H1 (cell line): ENCODE measurements around the gene SHC1. TPM values are rescaled to one million over a fixed set of nuclear protein-coding genes. Genes with fewer than 3 reads are reported as not detected.

Source experiments
- ATF3 ChIP-seq: IDR thresholded peaks from 2 replicates; pipeline ENCODE4 v1.6.1; 2011; ENCODE audit warnings: low read depth, mild to moderate bottlenecking, low read length; ENCODE audit not compliant: insufficient read depth
- HDAC6 ChIP-seq: IDR thresholded peaks from one replicate; pipeline ENCODE4 v1.7.1; 2012; ENCODE audit warnings: low read depth, mild to moderate bottlenecking, inconsistent platforms, low read length, moderate library complexity
- RAD21 ChIP-seq, 2 experiments: IDR thresholded peaks in 1 of 2; conservative IDR thresholded peaks in 1 of 2; 2 replicates each; pipeline ENCODE4 v1.6.1; 2011; ENCODE audit warnings: low read depth in 2 of 2, low read length in 2 of 2, improper control_type of control experiment in 1 of 2, inconsistent platforms in 1 of 2, mild to moderate bottlenecking in 1 of 2, moderate library complexity in 1 of 2
- RBBP5 ChIP-seq: IDR thresholded peaks from 2 replicates; pipeline ENCODE4 v1.7.1; 2012; ENCODE audit warnings: low read depth, mild to moderate bottlenecking, inconsistent platforms, low read length, moderate library complexity, borderline replicate concordance
- SIN3A ChIP-seq, 2 experiments: IDR thresholded peaks in 1 of 2; conservative IDR thresholded peaks in 1 of 2; 2 replicates each; pipeline ENCODE4 v1.6.1; 2011 to 2012; ENCODE audit warnings: low read length in 2 of 2, improper control_type of control experiment in 1 of 2, low read depth in 1 of 2, mild to moderate bottlenecking in 1 of 2
- SUZ12 ChIP-seq: fragments of 200-600 bp; sonication (generic); IDR thresholded peaks from 2 replicates; pipeline ENCODE4 v1.6.1; 2012; ENCODE audit warnings: mild to moderate bottlenecking, inconsistent platforms, low read length, moderate library complexity, mixed read lengths
- TEAD4 ChIP-seq: IDR thresholded peaks from 2 replicates; pipeline ENCODE4 v1.6.1; 2012; ENCODE audit warnings: low read depth, low read length, inconsistent platforms, mixed read lengths
- polyA plus RNA-seq, 7 experiments: library from polyadenylated mRNA; depleted of rRNA in 3 of 7; stranded (reverse) in 5 of 7; unstranded in 2 of 7; fragments of >200 nt in 5 of 7; fragments of 200-250 nt in 2 of 7; gene quantifications; 1 replicate in 5 of 7; 2 replicates in 1 of 7; 4 replicates in 1 of 7; pipeline versions ENCODE4 v1.2.1 to v1.2.3, GENCODE V29; 2011 to 2013; ENCODE audit warnings: missing spikeins in 2 of 7, mixed read lengths in 2 of 7
- total RNA-seq: library from RNA; stranded (reverse); fragmentation: NEBNext Ultra II Directional; extraction: Animal tissue kit (Norgen Biotek cat#: 25700); gene quantifications from 2 replicates; pipeline ENCODE4 v1.2.1, GENCODE V29; 2021
- TF ChIP-seq, protein P1 (sequence below): fragments of 300-600 bp; sonication (generic); IDR thresholded peaks from 2 replicates; pipeline ENCODE4 v1.7.1; 2012; ENCODE audit warnings: low read length, moderate library complexity, mild to moderate bottlenecking, inconsistent platforms; ENCODE audit not compliant: insufficient replicate concordance

The SHC1 gene
- total and polyA plus RNA-seq, 2 of the 8 experiments (the other 6 are each of a cell fraction or from before 2014, with no cell fraction given), result 177 to 212 TPM

DNA sequence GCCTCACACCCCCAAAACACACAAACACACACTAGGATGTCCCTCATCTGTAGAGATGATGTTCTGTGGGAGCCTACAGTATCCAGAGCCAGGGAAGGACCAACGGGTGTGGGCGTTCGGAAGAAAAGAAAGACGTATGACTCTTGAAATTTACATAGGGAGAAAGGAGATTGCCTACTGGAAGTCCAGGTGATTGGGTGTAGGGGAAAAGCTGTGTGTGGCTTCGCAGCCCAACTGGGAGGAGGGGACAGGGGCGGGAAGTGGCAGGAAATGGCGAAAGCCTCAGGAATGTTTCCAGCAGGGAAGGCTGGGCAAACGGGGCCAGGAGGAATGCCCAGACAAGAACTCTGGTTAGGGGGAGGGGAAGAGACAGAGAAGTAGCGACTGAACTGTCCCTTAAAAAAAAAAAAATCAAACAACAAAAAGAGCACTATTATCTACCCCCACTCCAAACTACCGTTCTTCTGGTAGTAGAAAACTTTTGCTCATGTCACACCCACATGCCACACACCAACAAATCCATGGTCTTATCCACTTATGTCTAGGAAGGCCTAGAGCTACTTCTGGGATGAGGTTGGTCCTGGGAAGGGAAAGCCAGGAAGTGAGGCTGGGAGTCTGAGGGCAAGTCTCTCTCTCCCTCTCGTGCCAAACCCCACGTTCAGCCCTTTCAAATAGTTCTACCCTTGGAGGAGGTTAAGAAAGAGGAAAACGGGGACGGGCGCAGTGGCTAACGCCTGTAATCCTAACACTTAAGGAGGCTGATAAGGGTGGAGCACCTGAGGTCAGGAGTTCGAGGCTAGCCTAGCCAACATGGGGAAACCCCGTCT, 2.2 kb upstream of the SHC1 start (continued):
- TF ChIP-seq, protein P1, sequence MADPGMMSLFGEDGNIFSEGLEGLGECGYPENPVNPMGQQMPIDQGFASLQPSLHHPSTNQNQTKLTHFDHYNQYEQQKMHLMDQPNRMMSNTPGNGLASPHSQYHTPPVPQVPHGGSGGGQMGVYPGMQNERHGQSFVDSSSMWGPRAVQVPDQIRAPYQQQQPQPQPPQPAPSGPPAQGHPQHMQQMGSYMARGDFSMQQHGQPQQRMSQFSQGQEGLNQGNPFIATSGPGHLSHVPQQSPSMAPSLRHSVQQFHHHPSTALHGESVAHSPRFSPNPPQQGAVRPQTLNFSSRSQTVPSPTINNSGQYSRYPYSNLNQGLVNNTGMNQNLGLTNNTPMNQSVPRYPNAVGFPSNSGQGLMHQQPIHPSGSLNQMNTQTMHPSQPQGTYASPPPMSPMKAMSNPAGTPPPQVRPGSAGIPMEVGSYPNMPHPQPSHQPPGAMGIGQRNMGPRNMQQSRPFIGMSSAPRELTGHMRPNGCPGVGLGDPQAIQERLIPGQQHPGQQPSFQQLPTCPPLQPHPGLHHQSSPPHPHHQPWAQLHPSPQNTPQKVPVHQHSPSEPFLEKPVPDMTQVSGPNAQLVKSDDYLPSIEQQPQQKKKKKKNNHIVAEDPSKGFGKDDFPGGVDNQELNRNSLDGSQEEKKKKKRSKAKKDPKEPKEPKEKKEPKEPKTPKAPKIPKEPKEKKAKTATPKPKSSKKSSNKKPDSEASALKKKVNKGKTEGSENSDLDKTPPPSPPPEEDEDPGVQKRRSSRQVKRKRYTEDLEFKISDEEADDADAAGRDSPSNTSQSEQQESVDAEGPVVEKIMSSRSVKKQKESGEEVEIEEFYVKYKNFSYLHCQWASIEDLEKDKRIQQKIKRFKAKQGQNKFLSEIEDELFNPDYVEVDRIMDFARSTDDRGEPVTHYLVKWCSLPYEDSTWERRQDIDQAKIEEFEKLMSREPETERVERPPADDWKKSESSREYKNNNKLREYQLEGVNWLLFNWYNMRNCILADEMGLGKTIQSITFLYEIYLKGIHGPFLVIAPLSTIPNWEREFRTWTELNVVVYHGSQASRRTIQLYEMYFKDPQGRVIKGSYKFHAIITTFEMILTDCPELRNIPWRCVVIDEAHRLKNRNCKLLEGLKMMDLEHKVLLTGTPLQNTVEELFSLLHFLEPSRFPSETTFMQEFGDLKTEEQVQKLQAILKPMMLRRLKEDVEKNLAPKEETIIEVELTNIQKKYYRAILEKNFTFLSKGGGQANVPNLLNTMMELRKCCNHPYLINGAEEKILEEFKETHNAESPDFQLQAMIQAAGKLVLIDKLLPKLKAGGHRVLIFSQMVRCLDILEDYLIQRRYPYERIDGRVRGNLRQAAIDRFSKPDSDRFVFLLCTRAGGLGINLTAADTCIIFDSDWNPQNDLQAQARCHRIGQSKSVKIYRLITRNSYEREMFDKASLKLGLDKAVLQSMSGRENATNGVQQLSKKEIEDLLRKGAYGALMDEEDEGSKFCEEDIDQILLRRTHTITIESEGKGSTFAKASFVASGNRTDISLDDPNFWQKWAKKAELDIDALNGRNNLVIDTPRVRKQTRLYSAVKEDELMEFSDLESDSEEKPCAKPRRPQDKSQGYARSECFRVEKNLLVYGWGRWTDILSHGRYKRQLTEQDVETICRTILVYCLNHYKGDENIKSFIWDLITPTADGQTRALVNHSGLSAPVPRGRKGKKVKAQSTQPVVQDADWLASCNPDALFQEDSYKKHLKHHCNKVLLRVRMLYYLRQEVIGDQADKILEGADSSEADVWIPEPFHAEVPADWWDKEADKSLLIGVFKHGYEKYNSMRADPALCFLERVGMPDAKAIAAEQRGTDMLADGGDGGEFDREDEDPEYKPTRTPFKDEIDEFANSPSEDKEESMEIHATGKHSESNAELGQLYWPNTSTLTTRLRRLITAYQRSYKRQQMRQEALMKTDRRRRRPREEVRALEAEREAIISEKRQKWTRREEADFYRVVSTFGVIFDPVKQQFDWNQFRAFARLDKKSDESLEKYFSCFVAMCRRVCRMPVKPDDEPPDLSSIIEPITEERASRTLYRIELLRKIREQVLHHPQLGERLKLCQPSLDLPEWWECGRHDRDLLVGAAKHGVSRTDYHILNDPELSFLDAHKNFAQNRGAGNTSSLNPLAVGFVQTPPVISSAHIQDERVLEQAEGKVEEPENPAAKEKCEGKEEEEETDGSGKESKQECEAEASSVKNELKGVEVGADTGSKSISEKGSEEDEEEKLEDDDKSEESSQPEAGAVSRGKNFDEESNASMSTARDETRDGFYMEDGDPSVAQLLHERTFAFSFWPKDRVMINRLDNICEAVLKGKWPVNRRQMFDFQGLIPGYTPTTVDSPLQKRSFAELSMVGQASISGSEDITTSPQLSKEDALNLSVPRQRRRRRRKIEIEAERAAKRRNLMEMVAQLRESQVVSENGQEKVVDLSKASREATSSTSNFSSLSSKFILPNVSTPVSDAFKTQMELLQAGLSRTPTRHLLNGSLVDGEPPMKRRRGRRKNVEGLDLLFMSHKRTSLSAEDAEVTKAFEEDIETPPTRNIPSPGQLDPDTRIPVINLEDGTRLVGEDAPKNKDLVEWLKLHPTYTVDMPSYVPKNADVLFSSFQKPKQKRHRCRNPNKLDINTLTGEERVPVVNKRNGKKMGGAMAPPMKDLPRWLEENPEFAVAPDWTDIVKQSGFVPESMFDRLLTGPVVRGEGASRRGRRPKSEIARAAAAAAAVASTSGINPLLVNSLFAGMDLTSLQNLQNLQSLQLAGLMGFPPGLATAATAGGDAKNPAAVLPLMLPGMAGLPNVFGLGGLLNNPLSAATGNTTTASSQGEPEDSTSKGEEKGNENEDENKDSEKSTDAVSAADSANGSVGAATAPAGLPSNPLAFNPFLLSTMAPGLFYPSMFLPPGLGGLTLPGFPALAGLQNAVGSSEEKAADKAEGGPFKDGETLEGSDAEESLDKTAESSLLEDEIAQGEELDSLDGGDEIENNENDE, result no peak
- TF ChIP-seq TEAD4 (peak; percentile 93), ATF3 (no peak), SIN3A (conservative IDR thresholded peaks at IDR 0.05 in 1 of 2, IDR thresholded peaks at IDR 0.05 in 1 of 2; ENCODE audit: low read depth in 1 of 2, low read length in 2 of 2) (peak; percentile 73; a peak in 1 of 4 replicates), RAD21 (IDR thresholded peaks at IDR 0.05 in 1 of 2, conservative IDR thresholded peaks at IDR 0.05 in 1 of 2; ENCODE audit: low read depth in 2 of 2, low read length in 2 of 2) (no peak; a peak in 1 of 4 replicates), RBBP5 (peak; percentile 98), HDAC6 (no peak), SUZ12 (no peak)
